Epidermal melanocyte (primary cell): Measurements from ENCODE around the gene SMARCD3.

Source experiments
- DNase-seq: peaks from one replicate; pipeline ENCODE4 v3.0.0; 2011; ENCODE audit warnings: low spot score; ENCODE audit not compliant: insufficient read length

SMARCD3 gene

DNA sequence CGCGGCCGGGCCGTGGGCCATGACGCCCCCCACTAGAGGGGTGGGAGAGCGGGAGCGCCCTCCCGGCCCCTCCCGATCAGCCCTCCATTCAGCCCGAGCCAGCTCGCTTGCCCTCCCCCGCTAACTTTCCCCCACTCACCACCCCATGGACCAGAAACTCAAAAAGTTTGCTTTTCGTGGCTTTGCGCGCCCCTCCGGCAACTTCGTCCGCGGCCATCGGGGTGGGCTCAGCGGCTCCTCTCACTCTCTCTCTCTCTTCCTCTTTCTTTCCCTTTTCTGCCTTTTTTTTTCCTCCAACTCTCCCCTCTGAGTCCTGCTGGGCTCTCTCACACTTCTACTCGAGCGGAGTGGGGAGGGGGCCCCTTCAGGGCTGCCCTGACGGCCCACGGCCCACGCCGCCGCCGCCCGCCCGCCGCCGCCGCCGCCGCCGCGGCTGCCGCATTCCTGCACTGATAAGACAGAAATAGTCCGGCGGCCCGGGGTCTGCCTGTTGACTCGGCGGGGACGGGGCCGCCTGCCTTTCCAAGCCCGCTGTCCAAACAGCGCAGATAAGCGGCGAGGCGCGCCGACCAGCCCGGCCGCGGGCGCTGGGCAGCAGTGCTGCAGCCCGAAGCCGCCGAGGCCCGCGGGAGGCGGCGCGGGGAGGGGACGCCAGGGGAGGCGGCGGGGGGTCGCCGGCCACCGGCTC, at the start of gene SMARCD3:
TSS of gene SMARCD3 (minus strand) at position 349 of the 688 bp plus-strand sequence. CDS start at position 217, 132 bp downstream.
- DNase-seq = peak; percentile 67

DNA sequence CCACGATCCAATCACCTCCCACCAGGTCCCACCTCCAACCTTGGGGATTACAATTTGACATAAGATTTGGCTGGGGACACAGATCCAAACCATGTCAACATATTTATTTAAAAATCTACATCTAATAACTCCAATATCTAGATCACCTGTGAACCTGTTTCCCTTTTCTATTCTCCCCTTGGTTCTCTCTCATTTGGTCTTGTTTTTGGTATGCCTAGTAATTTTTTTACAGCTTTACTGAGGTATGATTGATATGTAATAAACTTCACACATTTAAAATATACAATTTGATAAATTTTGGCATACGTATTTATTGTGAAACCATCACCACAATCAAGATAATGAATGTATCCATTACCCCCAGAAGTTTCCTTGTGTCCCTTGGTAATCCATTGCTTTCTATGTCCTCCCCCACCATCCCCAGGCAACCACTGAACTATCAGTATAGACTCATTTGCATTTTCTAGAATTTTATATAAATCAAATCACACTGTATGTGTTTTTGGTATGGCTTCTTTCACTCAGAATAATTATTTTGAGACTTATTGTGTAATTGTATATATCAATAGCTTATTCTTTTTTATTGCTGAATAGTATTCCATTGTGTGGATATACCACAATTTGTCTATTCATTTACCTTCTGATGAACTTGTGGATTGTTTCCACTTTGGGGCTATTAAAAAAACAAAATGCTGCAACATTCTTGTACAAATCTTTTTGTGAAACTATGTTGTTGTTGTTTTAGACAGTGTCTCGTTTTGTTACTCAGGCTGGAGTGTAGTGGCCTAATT, 47.9 kb upstream of the SMARCD3 start:
- DNase-seq = no peak

DNA sequence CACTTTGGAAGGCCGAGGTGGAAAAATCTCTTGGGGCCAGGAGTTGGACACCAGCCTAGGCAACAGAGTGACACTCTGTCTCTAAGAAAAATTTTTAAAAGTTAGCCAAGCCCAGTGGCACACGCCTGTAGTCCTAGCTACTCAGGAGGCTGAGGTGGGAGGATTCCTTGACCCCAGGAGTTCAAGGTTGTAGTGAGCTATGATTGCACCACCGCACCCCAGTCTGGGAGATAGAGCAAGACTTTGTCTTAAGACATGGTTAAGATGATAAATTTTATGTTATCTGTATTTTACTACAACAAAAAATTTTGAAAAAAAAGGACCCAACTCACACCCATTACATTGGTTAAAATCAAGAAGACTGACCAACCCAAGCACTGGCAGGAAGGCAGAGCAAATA, 44.4 kb upstream of the SMARCD3 start:
- no peak for DNase-seq

DNA sequence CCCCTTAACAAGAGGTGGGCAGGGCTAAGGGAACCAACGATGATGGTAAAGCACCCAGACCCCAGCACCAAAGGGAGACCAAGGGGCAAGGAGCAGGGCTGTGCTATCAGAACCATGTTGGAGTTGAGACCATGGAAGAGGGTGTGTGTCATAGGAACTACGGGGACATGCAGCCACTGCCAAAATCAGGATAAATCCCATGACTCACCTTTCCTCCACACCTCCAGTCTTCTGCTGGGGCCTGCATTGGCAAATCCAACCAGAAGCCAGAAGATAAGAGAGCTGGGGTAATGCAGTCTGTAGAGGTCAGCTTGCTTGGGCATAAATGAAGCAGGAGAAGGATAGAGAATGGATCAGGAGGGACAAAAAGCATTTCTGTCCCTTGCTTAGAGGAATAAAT, 42.7 kb upstream of the SMARCD3 start:
- no peak for DNase-seq

DNA sequence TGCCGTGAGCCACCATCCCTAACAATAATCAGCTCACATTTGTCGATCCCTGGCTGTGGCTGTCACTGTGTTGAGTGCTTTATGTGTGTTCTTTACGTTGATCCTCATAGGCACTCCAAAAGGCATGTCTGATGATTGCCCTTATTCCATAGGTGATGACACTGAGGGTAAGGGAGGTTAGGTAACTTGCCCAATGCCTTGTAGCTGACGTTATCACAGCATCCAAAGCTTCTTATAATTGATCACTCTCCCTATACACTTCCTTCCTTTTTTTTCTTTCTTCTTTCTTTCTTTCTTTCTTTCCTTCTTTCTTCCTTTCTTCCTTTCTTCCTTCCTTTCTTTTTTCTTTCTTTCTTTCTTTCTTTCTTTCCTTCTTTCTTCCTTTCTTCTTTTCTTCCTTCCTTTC, 41.9 kb upstream of the SMARCD3 start:
- DNase-seq = no peak

DNA sequence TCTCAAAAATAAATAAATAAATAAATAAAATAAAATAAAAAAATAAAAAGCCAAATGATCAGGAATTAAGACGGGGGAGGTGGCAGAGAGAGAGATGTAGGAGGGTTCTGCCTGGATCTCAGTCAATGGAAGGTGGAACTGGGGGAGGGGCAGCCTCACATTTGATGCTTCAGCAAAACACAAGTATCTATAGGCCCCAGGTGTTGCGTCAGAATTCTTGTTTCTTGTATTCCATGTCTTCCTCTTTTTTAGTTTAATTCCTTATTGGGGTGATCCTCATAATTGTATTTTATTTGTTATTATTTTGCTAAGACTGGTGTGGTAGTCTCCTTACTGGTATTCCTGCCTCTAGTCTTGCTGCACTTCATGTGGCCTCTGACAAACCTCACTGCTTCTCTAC, 41.4 kb upstream of the SMARCD3 start:
- no peak for DNase-seq

DNA sequence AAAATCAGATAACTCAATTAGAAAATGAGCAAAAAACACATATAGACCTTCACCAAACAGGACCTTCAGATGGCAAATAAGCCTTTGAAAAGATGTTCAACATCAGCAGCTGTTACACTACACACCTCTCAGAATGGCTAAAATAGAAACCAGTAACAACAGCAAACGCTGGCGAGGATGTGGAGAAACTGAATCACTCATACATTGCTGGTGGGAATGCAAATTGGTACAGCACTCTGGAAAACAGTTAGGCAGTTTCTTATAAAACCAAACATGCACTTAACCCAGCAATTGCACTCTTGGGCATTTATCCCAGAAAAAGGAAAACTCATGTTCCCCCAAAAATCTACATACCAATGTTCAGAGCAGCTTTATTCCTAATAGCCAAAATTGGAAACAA, 37.7 kb upstream of the SMARCD3 start:
- no peak for DNase-seq

DNA sequence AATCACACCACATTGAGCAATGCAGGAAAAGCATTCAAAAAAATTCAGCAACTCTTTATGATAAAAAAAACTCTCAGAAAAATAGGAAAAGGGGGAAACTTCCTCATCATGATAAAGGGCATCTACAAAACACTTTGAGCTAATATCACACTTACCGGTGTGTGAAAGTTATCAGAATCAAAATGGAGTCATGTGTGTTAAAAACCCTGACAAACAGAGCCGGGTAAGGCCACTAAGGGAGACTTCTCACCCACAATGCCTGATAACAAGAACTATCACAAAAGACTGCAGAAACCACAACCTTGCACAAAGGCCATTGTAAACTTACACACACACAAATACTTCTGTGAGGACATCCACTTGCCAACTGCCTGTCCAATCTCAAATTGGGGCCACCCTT, 34.8 kb upstream of the SMARCD3 start:
- no peak for DNase-seq

DNA sequence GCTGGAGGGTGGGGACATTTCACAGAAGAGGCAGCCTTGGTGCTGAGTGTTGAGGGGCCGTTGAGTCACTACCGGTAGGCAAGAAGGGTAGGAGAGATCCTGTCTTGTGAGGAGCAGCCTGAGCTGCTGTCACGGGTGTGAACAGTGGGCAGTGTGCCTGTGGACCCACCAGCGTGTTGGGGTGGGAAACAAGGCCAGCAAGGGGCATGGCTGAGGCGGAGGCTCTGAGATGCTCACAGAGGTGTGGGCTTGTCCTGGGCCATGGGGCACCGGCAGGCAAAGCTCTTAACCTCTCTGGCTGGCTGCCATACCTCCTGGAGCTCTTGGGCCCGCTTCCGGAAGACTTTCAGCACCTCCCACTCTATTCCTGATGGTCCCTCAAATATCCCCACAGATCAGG, 33.6 kb upstream of the SMARCD3 start:
- no peak for DNase-seq

DNA sequence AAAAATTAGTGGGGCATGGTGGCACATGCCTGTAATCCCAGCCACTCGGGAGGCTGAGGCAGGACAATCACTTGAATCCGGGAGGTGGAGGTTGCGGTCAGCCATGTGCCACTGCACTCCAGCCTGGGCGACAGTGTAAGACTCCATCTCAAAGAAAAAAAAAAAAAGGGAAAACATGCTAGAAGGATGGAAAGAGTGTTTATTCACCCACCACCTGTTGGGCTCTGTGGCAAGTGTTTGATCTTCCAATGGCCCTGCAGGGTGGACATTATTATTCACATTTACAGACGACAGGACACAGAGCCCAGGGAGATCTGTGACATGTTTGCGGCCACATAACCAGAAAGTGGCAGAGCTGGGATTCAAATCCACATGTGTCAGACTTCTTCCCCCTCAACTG, 33.2 kb upstream of the SMARCD3 start:
- DNase-seq = no peak

DNA sequence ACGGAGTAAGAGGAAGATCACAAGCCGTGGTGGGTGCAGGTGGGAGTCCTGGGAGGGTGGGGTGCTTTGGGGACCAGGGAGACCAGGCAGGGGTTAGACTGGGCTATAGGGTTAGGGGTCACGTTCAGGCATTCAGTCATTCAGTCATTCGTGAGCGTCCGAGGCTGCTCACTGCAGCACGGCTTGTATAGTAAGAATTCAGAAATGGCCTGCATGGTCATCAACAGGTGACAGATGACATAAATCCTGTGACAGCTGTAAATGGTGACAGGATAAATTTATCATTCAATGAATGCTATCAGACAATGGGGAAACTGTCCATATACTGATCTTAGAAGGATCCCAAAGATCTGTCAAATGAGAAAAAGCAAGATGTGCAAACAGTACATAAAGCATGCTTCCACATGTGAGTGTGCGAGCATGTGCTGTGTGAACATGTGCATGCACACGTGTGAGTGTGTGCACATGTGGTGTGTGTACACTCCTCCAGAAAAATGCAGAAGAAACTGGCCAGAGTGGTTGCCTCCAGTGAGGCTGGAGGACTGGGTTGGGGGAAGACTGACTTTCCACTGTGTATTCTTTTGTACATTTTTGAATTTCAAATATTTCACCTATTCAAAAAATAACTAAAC, 32.0 kb upstream of the SMARCD3 start:
- no peak for DNase-seq

DNA sequence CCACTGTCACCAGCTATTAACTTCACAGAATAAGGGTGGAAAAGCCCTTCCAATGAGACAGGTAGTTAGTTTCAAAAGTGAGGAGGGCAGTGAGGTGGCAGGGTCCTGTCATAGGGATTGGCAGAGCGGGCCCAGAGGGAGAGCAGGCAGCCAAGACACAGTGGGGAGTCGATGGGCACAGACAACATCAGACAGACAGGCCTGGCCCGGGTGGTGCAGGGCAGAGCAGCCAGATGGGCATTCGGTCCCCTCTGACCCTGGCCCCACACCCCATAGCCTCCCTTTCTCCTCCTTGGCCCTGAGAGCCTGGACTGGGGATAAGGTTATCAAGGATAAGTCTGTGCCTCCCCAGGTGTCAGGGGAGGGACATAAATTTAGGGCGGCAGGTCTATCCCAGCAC, 31.4 kb upstream of the SMARCD3 start:
- no peak for DNase-seq

DNA sequence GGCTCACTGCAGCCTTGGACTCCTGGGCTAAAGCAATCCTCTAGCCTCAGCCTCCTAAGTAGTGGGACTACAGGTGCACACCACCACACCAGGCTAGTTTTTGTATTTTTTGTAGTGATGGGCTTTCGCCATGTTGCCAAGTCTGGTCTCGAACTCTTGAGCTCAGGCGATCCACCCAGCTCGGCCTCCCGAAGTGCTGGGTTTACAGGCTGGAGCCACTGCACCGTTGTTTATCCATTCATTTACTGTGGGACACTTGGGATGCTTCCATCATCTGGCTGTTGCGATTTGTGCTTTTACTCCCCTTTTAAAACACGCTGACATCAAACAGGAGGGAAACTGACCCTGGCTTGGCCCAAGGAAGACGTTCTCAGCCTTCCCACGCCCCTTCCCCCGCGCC, 30.5 kb upstream of the SMARCD3 start:
- DNase-seq = no peak

DNA sequence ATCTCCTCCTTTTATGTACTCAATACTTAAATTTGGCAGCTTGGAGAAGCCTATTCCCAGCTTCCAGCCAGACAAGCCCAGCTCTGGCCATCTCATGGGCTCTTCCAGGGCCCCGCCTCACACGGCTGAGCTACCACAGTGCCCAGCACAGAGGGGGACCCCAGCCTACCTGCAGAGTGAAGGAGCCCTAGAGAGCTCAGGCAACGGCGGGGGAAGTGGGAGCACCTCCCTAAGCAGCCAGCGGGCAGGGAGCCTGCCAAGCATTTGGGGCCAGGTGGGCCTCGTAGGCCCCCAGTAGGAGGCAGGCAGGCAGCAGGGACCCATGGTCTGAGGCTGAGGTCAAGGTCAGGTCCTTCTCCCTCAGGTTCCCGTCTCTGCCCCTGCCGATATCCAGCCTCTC, 29.1 kb upstream of the SMARCD3 start:
- no peak for DNase-seq

DNA sequence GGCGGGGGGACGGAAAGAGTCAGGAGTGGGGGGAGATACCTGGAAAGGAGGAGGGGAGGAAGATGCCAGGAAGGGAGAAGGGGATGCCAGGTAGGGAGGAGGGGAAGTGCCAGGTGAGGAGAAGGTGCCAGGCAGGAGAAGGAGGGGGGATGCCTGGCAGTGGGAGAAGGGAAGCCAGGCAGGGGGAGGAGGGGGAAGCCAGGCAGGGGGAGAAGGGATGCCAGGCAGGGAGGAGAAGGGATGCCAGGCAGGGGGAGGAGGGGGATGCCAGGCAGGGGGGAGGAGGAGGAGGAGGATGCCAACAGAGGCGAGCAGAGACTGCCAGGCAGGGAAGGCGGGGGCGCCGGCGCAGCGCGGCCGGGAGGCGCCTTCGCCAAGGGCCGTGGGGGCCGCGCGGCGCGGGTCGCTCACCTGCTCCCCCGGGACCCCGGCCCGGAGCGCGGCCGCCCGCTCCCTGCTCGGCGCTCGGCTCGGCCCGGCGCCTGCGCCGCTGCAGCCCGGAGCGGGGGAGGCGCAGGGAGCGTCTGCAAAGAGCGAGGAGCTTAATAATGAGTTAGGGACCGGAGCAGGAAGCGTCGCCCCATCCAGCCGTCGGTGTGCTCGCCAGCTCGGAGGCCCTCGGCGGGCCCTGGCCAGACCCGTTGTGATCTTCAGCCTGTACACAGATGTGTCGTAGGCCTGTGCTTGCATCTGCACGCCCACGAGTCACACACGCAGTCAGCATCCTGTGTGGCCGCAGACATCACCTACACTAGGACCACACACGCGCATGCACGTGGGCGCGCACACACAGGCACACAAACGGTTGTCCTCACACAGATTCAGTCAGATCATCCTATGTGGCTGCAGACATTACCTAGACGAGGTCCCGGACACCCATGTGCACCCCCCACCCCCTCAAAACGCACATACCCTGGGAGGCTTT, 28.4 kb upstream of the SMARCD3 start:
- DNase-seq = peak; percentile 57

DNA sequence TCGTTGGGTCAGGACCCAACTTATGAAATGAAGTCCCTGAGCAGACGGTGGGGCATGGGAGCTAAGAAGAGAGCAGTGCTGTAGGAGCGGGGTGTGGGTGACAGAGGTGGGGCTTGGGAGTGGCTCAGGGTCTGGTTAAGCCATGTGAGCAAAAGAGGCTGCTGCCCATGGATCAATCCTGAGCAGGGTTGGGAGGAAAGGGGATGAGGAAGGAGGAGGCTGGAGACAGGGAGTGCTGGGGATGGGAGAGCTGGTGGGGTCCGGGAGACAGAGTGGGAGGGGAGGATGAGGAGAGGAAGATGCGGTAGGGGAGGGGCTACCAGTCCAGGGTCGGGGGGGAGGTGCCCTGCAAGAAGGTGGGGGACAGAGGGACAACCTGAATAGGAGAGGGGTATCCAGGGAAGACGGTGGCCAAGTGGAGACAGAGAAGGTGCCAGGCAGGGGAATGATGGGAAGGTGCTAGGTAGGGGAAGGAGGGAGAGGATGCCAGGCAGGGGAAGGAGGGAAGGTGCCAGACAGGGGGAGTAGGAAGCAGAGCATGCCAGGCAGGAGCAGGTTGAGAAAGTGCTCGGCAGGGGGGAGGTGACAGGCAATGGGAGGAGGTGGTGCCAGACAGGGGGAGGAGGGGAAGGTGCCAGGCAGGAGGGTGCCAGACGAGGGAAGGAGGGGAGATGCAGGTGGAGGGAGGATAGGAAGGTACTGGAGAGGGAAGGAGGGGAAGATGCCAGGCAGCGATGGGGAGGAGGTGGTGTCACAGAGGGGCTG, 27.5 kb upstream of the SMARCD3 start:
- DNase-seq = no peak

DNA sequence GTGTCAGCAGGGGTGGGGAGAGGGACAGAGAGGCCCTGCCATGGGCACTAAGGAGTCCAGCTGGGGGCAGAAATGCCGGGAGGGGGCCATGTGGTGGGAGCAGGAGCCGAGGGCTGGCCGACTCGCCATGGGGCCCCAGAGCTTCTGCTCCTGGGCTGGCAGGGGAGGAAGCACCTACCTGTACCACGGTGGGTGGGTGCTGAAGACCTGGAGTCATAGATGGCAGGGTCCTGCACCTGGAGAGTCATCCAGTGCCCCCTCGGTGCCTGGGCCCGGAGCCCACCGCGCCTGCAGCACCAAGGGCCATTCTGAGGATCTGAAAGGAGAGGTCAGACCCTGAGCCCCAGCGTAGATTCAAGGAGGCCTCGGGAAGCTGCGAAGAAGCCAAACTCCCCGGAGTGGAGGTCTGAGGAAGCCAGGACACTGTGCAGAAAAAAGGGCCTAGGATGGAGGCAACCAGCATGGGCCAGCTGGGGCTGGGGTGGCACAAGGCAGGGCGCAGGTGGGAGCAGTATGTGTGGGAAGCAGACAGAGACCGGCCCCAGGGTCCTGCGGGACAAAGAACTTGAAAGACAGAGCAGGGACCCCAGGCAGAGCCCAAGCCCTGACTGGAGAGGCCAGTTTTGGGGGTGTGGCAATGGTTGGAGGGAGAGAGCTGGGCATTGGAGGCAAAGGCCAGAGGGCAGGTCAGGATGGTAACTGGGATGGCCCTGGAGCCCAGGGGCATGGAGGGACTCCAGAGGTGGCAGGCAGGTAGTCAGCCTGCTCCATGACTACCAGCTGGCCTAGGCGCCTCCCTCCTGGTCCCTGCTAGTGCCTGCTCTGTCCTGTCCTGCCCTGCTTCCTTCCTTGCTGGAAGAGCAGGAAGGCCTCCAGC, 26.7 kb upstream of the SMARCD3 start:
- no peak for DNase-seq

DNA sequence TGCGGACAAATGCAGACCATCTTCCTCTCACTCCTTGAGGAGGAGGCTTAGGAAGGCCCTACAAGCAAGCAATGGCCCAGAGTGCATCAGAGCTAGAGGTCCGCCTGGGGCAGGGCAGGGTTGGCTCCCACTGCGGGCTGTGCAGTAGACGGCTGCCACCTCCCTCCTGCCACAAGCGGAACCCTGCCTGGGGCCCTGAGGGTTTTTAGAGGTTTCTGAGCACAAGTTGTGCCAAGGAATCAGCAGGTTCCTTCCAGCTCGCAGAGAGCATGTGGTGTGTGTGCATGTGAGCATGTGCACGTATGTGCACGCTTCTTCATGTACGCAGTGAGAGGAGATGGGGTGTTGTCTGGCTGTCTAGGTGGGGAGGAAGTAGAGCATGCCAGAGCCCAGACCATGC, 25.9 kb upstream of the SMARCD3 start:
- DNase-seq = no peak

DNA sequence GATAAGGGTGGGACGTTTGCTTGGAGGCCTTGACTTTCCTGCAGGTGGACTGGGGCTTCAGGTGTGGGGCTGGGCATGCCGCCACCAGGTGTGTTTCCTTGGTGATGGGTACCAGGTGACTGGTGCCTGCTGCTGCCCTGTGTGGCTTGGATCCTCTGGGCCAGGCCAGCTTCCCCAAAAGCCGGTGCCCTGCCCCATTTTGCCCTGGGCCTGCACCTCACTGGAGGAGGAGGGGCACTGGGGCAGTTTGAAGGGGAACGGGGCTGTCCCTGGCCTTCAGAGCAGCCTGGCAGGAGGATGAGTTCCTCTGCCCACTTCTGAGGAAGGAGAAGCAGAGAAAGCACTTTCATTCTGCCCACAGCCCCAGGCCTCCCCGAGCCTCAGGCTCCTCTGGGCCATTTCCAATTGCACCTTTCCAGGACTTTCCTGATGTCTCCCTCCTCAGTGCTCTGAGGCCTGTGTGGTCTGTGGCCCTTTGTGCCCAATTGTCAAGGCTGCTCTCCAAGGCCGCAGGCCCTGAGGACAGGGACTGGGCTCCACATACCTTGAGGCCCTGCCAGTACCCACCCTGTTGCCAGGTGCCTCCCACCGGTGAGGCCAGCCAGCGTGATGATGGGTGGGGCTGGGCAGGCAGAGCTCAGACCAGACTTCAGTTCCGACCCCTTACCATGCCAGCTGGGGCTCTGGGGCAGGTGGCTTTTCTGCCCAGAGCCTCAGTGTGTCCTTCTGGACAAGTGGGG, 25.3 kb upstream of the SMARCD3 start:
- DNase-seq = no peak
